PC-9 (cell line): Measurements from ENCODE around the gene MMP24.

Experiments used
- EZH2 ChIP-seq: fragments of 200-600 bp; sonication (generic); IDR thresholded peaks from 2 replicates; pipeline ENCODE4 v1.8.0; 2017; ENCODE audit warnings: antibody characterized with exemption, low read depth
- TF ChIP-seq, protein P1 (sequence below): fragments of 200-600 bp; sonication (generic); conservative IDR thresholded peaks from 2 replicates; pipeline ENCODE4 v1.6.1; 2017; ENCODE audit warnings: mixed run types, antibody characterized with exemption, mild to moderate bottlenecking, moderate library complexity

GRCh38 chr20:35232575-35232974, 6.1 kb downstream of the MMP24 start:
- TF ChIP-seq, protein P1, sequence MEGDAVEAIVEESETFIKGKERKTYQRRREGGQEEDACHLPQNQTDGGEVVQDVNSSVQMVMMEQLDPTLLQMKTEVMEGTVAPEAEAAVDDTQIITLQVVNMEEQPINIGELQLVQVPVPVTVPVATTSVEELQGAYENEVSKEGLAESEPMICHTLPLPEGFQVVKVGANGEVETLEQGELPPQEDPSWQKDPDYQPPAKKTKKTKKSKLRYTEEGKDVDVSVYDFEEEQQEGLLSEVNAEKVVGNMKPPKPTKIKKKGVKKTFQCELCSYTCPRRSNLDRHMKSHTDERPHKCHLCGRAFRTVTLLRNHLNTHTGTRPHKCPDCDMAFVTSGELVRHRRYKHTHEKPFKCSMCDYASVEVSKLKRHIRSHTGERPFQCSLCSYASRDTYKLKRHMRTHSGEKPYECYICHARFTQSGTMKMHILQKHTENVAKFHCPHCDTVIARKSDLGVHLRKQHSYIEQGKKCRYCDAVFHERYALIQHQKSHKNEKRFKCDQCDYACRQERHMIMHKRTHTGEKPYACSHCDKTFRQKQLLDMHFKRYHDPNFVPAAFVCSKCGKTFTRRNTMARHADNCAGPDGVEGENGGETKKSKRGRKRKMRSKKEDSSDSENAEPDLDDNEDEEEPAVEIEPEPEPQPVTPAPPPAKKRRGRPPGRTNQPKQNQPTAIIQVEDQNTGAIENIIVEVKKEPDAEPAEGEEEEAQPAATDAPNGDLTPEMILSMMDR: no peak
- TF ChIP-seq EZH2: no peak
